ENCODE results near the gene PCDHGB5.
"Not testable (repeated sequence)": the region's sequence is repeated elsewhere in the genome, so short reads cannot be mapped to it uniquely, and the experiment has no call there.

The PCDHGB5 gene

DNA sequence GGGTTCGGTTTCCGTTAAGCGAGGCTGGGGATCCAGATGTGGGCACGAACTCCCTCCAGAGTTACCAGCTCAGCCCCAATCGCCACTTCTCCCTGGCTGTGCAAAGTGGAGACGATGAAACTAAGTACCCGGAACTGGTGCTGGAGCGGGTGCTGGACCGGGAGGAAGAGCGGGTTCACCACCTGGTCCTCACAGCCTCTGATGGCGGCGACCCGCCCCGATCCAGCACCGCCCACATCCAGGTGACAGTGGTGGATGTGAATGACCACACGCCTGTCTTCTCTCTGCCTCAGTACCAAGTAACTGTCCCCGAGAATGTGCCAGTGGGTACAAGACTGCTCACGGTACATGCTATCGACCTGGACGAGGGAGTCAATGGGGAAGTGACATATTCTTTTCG, 14.4 kb upstream of the PCDHGB5 start:
- TF ChIP-seq, protein P1, sequence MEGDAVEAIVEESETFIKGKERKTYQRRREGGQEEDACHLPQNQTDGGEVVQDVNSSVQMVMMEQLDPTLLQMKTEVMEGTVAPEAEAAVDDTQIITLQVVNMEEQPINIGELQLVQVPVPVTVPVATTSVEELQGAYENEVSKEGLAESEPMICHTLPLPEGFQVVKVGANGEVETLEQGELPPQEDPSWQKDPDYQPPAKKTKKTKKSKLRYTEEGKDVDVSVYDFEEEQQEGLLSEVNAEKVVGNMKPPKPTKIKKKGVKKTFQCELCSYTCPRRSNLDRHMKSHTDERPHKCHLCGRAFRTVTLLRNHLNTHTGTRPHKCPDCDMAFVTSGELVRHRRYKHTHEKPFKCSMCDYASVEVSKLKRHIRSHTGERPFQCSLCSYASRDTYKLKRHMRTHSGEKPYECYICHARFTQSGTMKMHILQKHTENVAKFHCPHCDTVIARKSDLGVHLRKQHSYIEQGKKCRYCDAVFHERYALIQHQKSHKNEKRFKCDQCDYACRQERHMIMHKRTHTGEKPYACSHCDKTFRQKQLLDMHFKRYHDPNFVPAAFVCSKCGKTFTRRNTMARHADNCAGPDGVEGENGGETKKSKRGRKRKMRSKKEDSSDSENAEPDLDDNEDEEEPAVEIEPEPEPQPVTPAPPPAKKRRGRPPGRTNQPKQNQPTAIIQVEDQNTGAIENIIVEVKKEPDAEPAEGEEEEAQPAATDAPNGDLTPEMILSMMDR (conservative IDR thresholded peaks at IDR 0.05): no peak
- TF ChIP-seq ZFX (IDR thresholded peaks at IDR 0.05): no peak
- no peak overlapping the region for H3K27ac ChIP-seq

DNA sequence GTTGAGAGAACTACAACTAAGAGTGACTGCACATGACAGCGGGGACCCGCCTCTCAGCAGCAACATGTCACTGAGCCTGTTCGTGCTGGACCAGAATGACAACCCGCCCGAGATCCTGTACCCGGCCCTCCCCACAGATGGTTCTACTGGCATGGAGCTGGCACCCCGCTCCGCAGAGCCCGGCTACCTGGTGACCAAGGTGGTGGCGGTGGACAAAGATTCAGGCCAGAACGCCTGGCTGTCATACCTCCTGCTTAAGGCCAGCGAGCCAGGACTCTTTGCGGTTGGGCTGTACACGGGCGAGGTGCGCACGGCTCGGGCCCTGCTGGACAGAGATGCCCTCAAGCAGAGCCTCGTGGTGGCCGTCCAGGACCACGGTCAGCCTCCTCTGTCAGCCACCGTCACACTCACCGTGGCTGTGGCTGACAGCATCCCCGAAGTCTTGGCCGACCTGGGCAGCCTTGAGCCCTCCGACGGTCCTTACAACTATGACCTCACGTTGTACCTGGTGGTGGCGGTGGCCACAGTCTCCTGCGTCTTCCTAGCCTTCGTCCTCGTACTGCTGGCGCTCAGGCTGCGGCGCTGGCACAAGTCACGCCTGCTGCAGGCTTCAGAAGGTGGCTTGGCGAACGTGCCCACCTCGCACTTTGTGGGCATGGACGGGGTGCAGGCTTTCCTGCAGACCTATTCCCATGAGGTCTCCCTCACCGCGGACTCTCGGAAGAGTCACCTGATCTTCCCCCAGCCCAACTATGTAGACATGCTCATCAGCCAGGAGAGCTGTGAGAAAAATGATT, 13.1 kb upstream of the PCDHGB5 start:
- no peak overlapping the region for H3K27ac ChIP-seq
- TF ChIP-seq, protein P1 (conservative IDR thresholded peaks at IDR 0.05): no peak
- TF ChIP-seq ZFX (IDR thresholded peaks at IDR 0.05): no peak

DNA sequence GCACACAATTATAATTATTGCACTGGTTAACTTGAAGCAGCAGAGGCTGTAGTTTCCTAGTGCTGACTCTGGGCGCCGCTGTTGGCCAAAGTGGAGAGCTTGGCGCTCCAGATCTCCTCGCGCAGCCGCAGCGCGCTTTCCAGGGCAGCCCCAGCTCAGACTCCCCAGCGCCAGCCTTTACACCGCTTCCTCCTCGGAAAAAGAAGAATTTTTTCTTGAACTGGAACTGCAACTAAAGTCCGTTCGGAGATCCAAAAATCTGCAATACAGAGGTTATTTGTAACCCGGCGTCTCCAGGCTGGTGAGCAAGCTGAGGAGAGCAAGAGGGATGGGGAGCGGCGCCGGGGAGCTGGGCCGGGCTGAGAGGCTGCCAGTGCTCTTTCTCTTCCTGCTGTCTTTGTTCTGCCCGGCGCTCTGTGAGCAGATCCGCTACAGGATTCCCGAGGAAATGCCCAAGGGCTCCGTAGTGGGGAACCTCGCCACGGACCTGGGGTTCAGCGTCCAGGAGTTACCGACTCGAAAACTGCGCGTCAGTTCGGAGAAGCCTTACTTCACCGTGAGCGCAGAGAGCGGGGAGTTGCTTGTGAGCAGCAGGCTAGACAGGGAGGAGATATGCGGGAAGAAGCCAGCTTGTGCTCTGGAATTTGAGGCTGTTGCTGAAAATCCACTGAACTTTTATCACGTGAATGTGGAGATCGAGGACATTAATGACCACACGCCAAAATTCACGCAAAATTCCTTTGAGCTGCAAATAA, 10.0 kb upstream of the PCDHGB5 start, which contains the start of gene PCDHGB4:
Gene PCDHGB4 (plus strand): TSS at position 142 of the 755 bp plus-strand sequence. CDS start 187 bp downstream, at position 329.
- not testable (repeated sequence) for H3K27ac ChIP-seq
- TF ChIP-seq, protein P1 (conservative IDR thresholded peaks at IDR 0.05): peak; percentile 75

DNA sequence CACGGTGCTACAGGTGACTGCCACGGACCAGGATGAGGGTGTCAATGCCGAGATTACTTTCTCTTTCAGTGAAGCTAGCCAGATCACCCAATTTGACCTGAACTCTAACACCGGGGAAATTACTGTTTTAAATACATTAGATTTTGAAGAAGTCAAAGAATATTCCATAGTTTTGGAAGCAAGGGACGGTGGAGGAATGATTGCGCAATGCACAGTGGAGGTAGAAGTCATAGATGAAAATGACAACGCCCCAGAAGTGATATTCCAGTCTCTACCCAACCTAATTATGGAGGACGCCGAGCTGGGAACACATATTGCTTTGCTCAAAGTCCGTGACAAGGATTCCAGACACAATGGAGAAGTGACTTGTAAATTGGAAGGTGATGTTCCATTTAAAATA, 9.1 kb upstream of the PCDHGB5 start:
- no peak overlapping the region for H3K27ac ChIP-seq
- no peak for TF ChIP-seq ZFX (IDR thresholded peaks at IDR 0.05)
- TF ChIP-seq, protein P1 (conservative IDR thresholded peaks at IDR 0.05): no peak

DNA sequence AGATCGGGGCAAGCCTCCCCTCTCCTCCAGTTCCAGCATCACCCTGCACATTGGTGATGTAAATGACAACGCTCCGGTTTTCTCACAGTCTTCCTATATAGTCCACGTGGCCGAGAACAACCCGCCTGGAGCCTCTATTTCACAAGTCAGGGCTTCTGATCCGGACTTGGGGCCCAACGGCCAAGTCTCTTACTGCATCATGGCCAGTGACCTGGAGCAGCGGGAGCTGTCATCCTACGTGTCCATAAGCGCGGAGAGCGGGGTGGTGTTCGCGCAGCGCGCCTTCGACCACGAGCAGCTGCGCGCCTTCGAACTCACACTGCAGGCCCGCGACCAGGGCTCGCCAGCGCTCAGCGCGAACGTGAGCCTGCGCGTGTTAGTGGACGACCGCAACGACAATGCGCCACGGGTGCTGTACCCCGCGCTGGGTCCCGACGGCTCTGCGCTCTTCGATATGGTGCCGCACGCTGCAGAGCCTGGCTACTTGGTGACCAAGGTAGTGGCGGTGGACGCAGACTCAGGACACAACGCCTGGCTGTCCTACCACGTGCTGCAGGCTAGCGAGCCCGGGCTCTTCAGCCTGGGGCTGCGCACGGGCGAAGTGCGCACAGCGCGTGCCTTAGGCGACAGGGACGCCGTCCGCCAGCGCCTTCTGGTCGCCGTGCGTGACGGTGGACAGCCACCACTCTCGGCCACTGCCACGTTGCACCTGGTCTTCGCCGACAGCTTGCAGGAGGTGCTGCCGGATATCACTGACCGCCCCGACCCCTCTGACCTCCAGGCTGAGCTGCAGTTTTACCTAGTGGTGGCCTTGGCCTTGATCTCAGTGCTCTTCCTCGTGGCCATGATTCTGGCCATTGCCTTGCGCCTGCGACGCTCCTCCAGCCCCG, 8.3 kb upstream of the PCDHGB5 start:
- no peak overlapping the region for H3K27ac ChIP-seq
- no peak for TF ChIP-seq ZFX (IDR thresholded peaks at IDR 0.05)

DNA sequence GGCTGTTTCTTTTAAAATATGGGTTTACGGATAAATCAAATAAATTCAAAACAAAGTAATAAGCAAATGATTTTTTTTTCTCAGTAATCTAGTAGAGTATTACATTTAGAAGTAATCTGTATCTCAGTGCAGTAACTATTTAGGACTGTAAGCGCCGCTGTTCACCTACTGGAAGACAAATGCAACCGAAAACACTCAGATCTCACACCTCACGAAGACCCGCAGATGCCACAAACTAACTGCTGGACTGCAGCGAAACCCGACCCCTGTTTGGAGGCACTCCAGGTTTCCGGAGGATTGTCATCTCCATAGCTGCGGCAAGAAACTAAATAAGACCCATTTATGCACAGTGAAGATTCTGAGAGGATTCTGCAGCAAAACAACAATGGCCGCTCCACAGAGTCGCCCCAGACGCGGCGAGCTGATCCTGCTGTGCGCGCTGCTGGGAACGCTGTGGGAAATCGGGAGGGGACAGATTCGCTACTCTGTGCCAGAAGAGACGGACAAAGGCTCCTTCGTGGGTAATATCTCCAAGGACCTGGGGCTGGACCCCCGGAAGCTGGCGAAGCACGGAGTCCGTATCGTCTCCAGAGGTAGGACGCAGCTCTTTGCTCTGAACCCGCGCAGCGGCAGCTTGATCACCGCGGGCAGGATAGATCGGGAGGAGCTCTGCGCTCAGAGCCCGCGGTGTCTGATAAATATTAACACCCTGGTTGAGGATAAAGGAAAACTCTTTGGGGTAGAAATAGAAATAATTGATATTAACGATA, 5.1 kb upstream of the PCDHGB5 start, which contains the start of gene PCDHGA8:
Gene PCDHGA8 (plus strand): TSS at position 205 of the 770 bp plus-strand sequence. CDS start 181 bp downstream, at position 386.
- no peak within 1 kb of the TSS for H3K27ac ChIP-seq
- TF ChIP-seq, protein P1 (conservative IDR thresholded peaks at IDR 0.05): peak; percentile 88
- TF ChIP-seq ZFX (IDR thresholded peaks at IDR 0.05): no peak

DNA sequence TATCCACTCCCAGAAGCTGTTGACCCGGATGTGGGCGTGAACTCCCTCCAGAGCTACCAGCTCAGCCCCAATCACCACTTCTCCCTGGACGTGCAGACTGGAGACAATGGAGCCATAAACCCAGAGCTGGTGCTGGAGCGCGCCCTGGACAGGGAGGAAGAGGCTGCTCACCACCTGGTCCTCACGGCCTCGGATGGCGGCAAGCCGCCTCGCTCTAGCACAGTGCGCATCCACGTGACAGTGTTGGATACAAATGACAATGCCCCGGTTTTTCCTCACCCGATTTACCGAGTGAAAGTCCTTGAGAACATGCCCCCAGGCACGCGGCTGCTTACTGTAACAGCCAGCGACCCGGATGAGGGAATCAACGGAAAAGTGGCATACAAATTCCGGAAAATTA, 4.5 kb upstream of the PCDHGB5 start:
- H3K27ac ChIP-seq: no peak overlapping the region
- TF ChIP-seq, protein P1 (conservative IDR thresholded peaks at IDR 0.05): no peak
- TF ChIP-seq ZFX (IDR thresholded peaks at IDR 0.05): no peak

DNA sequence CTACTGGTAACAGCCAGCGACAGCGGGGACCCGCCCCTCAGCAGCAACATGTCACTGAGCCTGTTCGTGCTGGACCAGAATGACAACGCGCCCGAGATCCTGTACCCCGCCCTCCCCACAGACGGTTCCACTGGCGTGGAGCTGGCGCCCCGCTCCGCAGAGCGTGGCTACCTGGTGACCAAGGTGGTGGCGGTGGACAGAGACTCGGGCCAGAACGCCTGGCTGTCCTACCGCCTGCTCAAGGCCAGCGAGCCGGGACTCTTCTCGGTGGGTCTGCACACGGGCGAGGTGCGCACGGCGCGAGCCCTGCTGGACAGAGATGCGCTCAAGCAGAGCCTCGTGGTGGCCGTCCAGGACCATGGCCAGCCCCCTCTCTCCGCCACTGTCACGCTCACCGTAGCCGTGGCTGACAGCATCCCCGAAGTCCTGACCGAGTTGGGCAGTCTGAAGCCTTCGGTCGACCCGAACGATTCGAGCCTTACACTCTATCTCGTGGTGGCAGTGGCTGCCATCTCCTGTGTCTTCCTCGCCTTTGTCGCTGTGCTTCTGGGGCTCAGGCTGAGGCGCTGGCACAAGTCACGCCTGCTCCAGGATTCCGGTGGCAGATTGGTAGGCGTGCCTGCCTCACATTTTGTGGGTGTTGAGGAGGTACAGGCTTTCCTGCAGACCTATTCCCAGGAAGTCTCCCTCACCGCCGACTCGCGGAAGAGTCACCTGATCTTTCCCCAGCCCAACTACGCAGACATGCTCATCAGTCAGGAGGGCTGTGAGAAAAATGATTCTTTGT, 3.2 kb upstream of the PCDHGB5 start:
- H3K27ac ChIP-seq: not testable (repeated sequence)
